Hepatocyte (in vitro differentiated cells): Measurements from ENCODE around the gene DET1. TPM values are rescaled to one million over a fixed set of nuclear protein-coding genes. Genes with fewer than 3 reads are reported as not detected.
"Not testable (repeated sequence)": the region's sequence is repeated elsewhere in the genome, so short reads cannot be mapped to it uniquely, and the experiment has no call there.

Experiments
- DNase-seq: peaks from one replicate; pipeline ENCODE4 v3.0.0-alpha.2; 2016; ENCODE audit warnings: low spot score
- H2AFZ ChIP-seq: fragments of 200-600 bp; sonication (generic); 2 replicates; pipeline ENCODE4 v1.6.0; 2016; ENCODE audit warnings: antibody characterized with exemption, mild to moderate bottlenecking
- H3K27ac ChIP-seq: fragments of 200-600 bp; sonication (generic); 2 replicates; pipeline ENCODE4 v1.5.1; 2016; ENCODE audit warnings: mild to moderate bottlenecking
- H3K27me3 ChIP-seq: fragments of 200-600 bp; sonication (generic); 2 replicates; pipeline ENCODE4 v1.6.1; 2016
- H3K36me3 ChIP-seq: fragments of 200-600 bp; sonication (generic); replicated peaks from 2 replicates; pipeline ENCODE4 v1.5.1; 2016; ENCODE audit warnings: low read depth; ENCODE audit not compliant: insufficient read depth
- H3K4me1 ChIP-seq: fragments of 200-600 bp; sonication (generic); 2 replicates; pipeline ENCODE4 v1.5.1; 2016; ENCODE audit warnings: mild to moderate bottlenecking, moderate library complexity; ENCODE audit not compliant: insufficient read depth
- H3K4me2 ChIP-seq: fragments of 200-600 bp; sonication (generic); 2 replicates; pipeline ENCODE4 v1.6.0; 2016
- H3K4me3 ChIP-seq: fragments of 200-600 bp; sonication (generic); 2 replicates; pipeline ENCODE4 v1.5.1; 2016; ENCODE audit warnings: mild to moderate bottlenecking
- H3K79me2 ChIP-seq: fragments of 200-600 bp; sonication (generic); 2 replicates; pipeline ENCODE4 v1.6.0; 2017; ENCODE audit warnings: mild to moderate bottlenecking
- H3K9me2 ChIP-seq: fragments of 200-600 bp; sonication (generic); replicated peaks from 2 replicates; pipeline ENCODE4 v1.6.0; 2017; ENCODE audit warnings: mild to moderate bottlenecking; ENCODE audit not compliant: insufficient read depth
- H3K9me3 ChIP-seq: fragments of 200-600 bp; sonication (generic); 2 replicates; pipeline ENCODE4 v1.5.1; 2016; ENCODE audit warnings: low read depth, mild to moderate bottlenecking
- H4K20me1 ChIP-seq: fragments of 200-600 bp; sonication (generic); 2 replicates; pipeline ENCODE4 v1.6.0; 2016; ENCODE audit warnings: mild to moderate bottlenecking; ENCODE audit not compliant: insufficient read depth, poor library complexity, severe bottlenecking
- EZH2 ChIP-seq: fragments of 200-600 bp; sonication (generic); IDR thresholded peaks from 2 replicates; pipeline ENCODE4 v1.6.1; 2016; ENCODE audit warnings: antibody characterized with exemption, mild to moderate bottlenecking, borderline replicate concordance
- EZH2phosphoT487 ChIP-seq: fragments of 200-600 bp; sonication (generic); IDR thresholded peaks from one replicate; pipeline ENCODE4 v1.6.1; 2018; ENCODE audit warnings: antibody characterized with exemption, mild to moderate bottlenecking, low read depth, moderate library complexity; ENCODE audit not compliant: unreplicated experiment, severe bottlenecking
- WGBS: methylation state at CpG from one replicate; pipeline ENCODE4 v1.1.6; 2016; ENCODE audit warnings: low lambda C conversion rate; ENCODE audit errors: missing lambda C conversion rate; 5-methylcytosine and 5-hydroxymethylcytosine counted together
- polyA plus RNA-seq: library from polyadenylated mRNA; unstranded; fragments of >200 nt; fragmentation: Nextera tagmentation; extraction: Ambion mirVana; gene quantifications from 2 replicates; pipeline ENCODE4 v1.2.1, GENCODE V29; 2016
- total RNA-seq: library from RNA; depleted of rRNA; stranded (reverse); fragments of >200 nt; gene quantifications from 2 replicates; pipeline ENCODE4 v1.2.3, GENCODE V29; 2014
- TF ChIP-seq, protein P1 (sequence below): fragments of 200-600 bp; sonication (generic); IDR thresholded peaks from 2 replicates; pipeline ENCODE4 v1.5.1; 2016; ENCODE audit warnings: antibody characterized with exemption, mild to moderate bottlenecking; ENCODE audit not compliant: poor library complexity

DET1 gene
- total and polyA plus RNA-seq, 2 experiments from 2014 or later: 4.0 to 7.2 TPM

DNA sequence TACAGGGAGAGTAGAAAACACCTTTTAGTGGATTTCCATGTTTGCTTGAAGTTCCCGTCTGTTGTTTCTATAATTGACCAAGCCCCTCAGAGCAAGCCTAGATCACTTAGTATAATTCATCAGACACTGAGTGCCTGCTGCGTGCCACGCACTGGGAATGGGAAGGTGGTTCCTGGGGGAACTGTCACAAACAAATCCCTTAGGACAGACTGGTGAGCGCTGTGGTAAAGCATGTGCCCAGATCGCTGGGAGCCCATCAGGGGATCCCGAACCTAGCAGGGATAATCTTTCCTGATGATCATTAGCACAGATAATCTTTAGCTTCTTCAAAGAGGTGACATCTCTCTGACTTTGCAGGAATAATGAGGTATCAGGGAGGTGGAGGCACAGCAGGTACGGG is 69.4 kb downstream of the DET1 start:
- Histone ChIP-seq H3K79me2 (no peaks in the 10 kb centered on the region), H3K9me3 (no peaks in the 10 kb centered on the region), H3K36me3 (no peaks in the 10 kb centered on the region), H3K4me1 (no peaks in the 10 kb centered on the region), H3K9me2 (no peaks in the 10 kb centered on the region), H3K27ac (no peak overlapping the region), H3K27me3 (no peaks in the 10 kb centered on the region), H3K4me3 (no peak overlapping the region), H3K4me2 (no peak overlapping the region), H2AFZ (no peak overlapping the region), H4K20me1 (no peaks in the 10 kb centered on the region)
- TF ChIP-seq EZH2phosphoT487 (no peak), EZH2 (no peak)
- TF ChIP-seq, protein P1, sequence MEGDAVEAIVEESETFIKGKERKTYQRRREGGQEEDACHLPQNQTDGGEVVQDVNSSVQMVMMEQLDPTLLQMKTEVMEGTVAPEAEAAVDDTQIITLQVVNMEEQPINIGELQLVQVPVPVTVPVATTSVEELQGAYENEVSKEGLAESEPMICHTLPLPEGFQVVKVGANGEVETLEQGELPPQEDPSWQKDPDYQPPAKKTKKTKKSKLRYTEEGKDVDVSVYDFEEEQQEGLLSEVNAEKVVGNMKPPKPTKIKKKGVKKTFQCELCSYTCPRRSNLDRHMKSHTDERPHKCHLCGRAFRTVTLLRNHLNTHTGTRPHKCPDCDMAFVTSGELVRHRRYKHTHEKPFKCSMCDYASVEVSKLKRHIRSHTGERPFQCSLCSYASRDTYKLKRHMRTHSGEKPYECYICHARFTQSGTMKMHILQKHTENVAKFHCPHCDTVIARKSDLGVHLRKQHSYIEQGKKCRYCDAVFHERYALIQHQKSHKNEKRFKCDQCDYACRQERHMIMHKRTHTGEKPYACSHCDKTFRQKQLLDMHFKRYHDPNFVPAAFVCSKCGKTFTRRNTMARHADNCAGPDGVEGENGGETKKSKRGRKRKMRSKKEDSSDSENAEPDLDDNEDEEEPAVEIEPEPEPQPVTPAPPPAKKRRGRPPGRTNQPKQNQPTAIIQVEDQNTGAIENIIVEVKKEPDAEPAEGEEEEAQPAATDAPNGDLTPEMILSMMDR: no peak
- 90% methylated on average over 7 of the region's 7 CpGs for WGBS
- DNase-seq: no peak

DNA sequence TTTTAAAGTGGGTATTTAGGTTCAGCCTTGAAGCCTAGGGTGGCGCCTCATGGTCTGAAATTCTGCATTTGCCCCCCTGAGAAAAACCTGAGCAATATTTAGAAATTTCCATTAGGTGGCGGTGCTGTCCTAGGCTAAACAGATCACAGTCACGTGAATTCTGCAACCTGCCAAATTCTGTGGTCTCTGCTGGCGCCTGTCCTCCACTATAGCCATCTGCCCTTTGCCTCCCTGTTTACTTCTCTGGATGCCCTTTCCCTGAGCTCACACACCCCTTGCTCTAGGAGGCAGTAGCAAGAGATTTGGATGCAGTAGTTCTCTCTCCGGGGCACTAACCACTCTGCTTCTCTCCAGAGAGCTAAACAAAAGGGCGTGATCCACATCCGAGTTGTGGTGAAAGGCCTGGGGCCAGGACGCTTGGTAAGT is 69.8 kb downstream of the DET1 start:
- Histone ChIP-seq H3K4me1 (no peaks in the 10 kb centered on the region), H3K9me2 (no peaks in the 10 kb centered on the region), H3K4me3 (no peak overlapping the region), H2AFZ (no peak overlapping the region), H3K36me3 (no peaks in the 10 kb centered on the region), H3K79me2 (no peaks in the 10 kb centered on the region), H3K4me2 (no peak overlapping the region), H3K9me3 (no peaks in the 10 kb centered on the region), H4K20me1 (no peaks in the 10 kb centered on the region), H3K27me3 (no peaks in the 10 kb centered on the region), H3K27ac (no peak overlapping the region)
- TF ChIP-seq, protein P1: peak; percentile 66
- TF ChIP-seq EZH2phosphoT487: no peak
- no peak for TF ChIP-seq EZH2
- DNase-seq: peak; percentile 72
- 66% methylated on average over 8 of the region's 8 CpGs for WGBS

DNA sequence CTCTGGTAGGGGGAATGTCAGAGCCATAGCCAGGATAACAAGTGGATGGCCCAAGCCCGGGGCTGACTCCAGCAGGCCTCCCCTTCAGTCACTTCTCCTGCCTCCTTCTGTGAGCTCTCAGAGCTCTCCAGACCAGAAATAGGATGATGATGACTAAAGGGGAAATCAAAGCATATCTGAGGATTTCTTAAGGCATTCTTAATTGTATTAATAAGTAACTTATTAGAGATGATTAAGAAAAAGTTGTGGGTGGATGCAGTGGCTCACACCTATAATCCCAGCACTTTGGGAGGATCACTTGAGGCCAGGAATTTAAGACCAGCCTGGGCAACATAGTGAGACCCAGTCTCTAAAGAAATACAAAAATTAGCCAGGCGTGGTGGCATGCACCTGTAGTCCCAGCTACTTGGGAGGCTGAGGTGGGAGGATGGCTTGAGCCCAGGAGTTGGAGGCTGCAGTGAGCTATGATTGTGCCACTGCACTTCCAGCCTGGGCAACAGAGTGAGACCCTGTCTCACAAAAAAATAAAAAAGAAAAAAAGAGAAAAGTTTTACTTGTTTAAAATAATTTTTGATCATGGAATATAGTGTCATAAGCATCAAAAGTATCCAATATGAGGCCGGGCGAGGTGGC is 72.7 kb downstream of the DET1 start:
- not testable (repeated sequence) for H3K4me1 ChIP-seq, H3K9me2 ChIP-seq, H3K4me3 ChIP-seq, H3K36me3 ChIP-seq, H3K4me2 ChIP-seq, H3K27me3 ChIP-seq, DNase-seq, H4K20me1 ChIP-seq, H3K79me2 ChIP-seq, H3K9me3 ChIP-seq, H3K27ac ChIP-seq, H2AFZ ChIP-seq
- 95% methylated on average over 4 of the region's 4 CpGs for WGBS

DNA sequence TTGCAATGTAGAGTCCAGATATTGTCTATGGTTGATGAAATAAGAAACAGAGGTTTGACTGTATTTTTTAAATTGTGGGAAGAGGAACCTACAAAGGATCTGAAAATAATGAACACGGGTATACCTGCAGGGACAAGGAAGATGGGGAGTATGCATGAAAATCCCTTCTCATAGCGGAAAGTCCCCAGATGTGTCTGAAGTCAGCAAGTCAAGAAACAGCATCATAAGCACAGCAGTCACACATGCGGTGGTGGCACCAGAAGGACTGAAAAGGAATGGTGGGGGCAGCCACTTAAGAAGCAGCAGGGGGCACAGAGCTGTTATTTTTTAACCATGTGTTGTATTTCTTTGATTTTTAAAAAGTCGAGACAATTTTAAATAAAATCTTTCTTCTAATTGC is 74.3 kb downstream of the DET1 start:
- H3K27ac ChIP-seq: no peak overlapping the region
- no peaks in the 10 kb centered on the region for H3K9me2 ChIP-seq
- H2AFZ ChIP-seq: no peak overlapping the region
- H3K9me3 ChIP-seq: no peaks in the 10 kb centered on the region
- H3K27me3 ChIP-seq: no peaks in the 10 kb centered on the region
- peaks cover 15% of the 10 kb centered on the region for H3K79me2 ChIP-seq
- 92% methylated on average over 4 of the region's 4 CpGs for WGBS
- no peak overlapping the region for H3K4me3 ChIP-seq
- H4K20me1 ChIP-seq: no peaks in the 10 kb centered on the region
- peaks cover 7% of the 10 kb centered on the region for H3K4me1 ChIP-seq
- DNase-seq: no peak
- H3K36me3 ChIP-seq: no peaks in the 10 kb centered on the region
- no peak for TF ChIP-seq EZH2phosphoT487
- no peak for TF ChIP-seq EZH2
- TF ChIP-seq, protein P1: no peak
- no peak overlapping the region for H3K4me2 ChIP-seq
